ENCODE data around the gene MRGPRF. TPM values are rescaled to one million over a fixed set of nuclear protein-coding genes. Genes with fewer than 3 reads are reported as not detected.

MRGPRF gene
- total RNA-seq, 2 donors from 2014 or later = 3.7 to 4.7 TPM

GRCh38 chr11:68997124-68997994 lies 15.7 kb downstream of the MRGPRF start:
- Mint-ChIP-seq H3K4me1 (no peaks in the 10 kb centered on the region), H3K27me3 (ENCODE audit: insufficient read depth) (peaks cover 10% of the 10 kb centered on the region), H3K4me3 (no peak overlapping the region), H3K36me3 (ENCODE audit: low read depth) (no peaks in the 10 kb centered on the region), H3K9me3 (no peaks in the 10 kb centered on the region), H3K27ac (no peak overlapping the region)
- Histone ChIP-seq H3K9me3 (ENCODE audit: control insufficient read depth, low read length) (no peaks in the 10 kb centered on the region), H3K36me3 (ENCODE audit: control insufficient read depth, insufficient read depth, low read length) (no peaks in the 10 kb centered on the region), H3K4me1 (ENCODE audit: control insufficient read depth, insufficient read depth, low read length) (no peaks in the 10 kb centered on the region), H3K27ac (ENCODE audit: low read depth, low read length) (no peak overlapping the region), H3K27me3 (ENCODE audit: control insufficient read depth, insufficient read depth, low read length, poor library complexity, severe bottlenecking) (peaks cover 15% of the 10 kb centered on the region), H3K4me3 (ENCODE audit: low read length) (no peak overlapping the region), H3K9ac (ENCODE audit: extremely low read depth, low read length, poor library complexity, severe bottlenecking) (no peak overlapping the region)
- peak; percentile 38 for DNase-seq
- TF ChIP-seq CTCF (conservative IDR thresholded peaks at IDR 0.05) = no peak
- 87 to 88% methylated on average over 17 to 19 of the region's 19 CpGs for WGBS, 2 experiments (ENCODE audit: insufficient coverage in 1 of 2, insufficient read length in 1 of 2)

GRCh38 chr11:68996376-68997123 lies 16.5 kb downstream of the MRGPRF start:
- H3K4me1 Mint-ChIP-seq = no peaks in the 10 kb centered on the region
- no peaks in the 10 kb centered on the region for H3K36me3 Mint-ChIP-seq (ENCODE audit: low read depth)
- H3K27ac Mint-ChIP-seq = no peak overlapping the region
- no peaks in the 10 kb centered on the region for H3K36me3 ChIP-seq (ENCODE audit: control insufficient read depth, insufficient read depth, low read length)
- H3K27me3 Mint-ChIP-seq (ENCODE audit: insufficient read depth) = peaks cover 16% of the 10 kb centered on the region
- no peaks in the 10 kb centered on the region for H3K9me3 ChIP-seq (ENCODE audit: control insufficient read depth, low read length)
- WGBS, 2 experiments (ENCODE audit: insufficient coverage in 1 of 2, insufficient read length in 1 of 2) = 93 to 95% methylated on average over 15 to 24 of the region's 24 CpGs
- no peaks in the 10 kb centered on the region for H3K4me1 ChIP-seq (ENCODE audit: control insufficient read depth, insufficient read depth, low read length)
- no peak for TF ChIP-seq CTCF (conservative IDR thresholded peaks at IDR 0.05)
- H3K4me3 ChIP-seq (ENCODE audit: low read length) = no peak overlapping the region
- peaks cover 20% of the 10 kb centered on the region for H3K27me3 ChIP-seq (ENCODE audit: control insufficient read depth, insufficient read depth, low read length, poor library complexity, severe bottlenecking)
- no peaks in the 10 kb centered on the region for H3K9me3 Mint-ChIP-seq
- DNase-seq = peak; percentile 34
- H3K9ac ChIP-seq (ENCODE audit: extremely low read depth, low read length, poor library complexity, severe bottlenecking) = no peak overlapping the region
- no peak overlapping the region for H3K27ac ChIP-seq (ENCODE audit: low read depth, low read length)
- no peak overlapping the region for H3K4me3 Mint-ChIP-seq

- Histone ChIP-seq H3K27me3 (ENCODE audit: control insufficient read depth, insufficient read depth, low read length, poor library complexity, severe bottlenecking) (peaks cover 20% of the 10 kb centered on the region), H3K9ac (ENCODE audit: extremely low read depth, low read length, poor library complexity, severe bottlenecking) (no peak overlapping the region), H3K9me3 (ENCODE audit: control insufficient read depth, low read length) (no peaks in the 10 kb centered on the region), H3K4me1 (ENCODE audit: control insufficient read depth, insufficient read depth, low read length) (no peaks in the 10 kb centered on the region), H3K27ac (ENCODE audit: low read depth, low read length) (no peak overlapping the region), H3K4me3 (ENCODE audit: low read length) (no peak overlapping the region), H3K36me3 (ENCODE audit: control insufficient read depth, insufficient read depth, low read length) (no peaks in the 10 kb centered on the region)
- no peaks in the 10 kb centered on the region for H3K9me3 Mint-ChIP-seq
- H3K27me3 Mint-ChIP-seq (ENCODE audit: insufficient read depth) = peaks cover 16% of the 10 kb centered on the region
- no peak overlapping the region for H3K27ac Mint-ChIP-seq
- no peak overlapping the region for H3K4me3 Mint-ChIP-seq
- DNase-seq = no peak
- no peaks in the 10 kb centered on the region for H3K4me1 Mint-ChIP-seq
- no peaks in the 10 kb centered on the region for H3K36me3 Mint-ChIP-seq (ENCODE audit: low read depth)
- no peak for TF ChIP-seq CTCF (conservative IDR thresholded peaks at IDR 0.05)
- 87% methylated on average over 4 of the region's 6 CpGs; no CpG with 5 or more reads in 1 of the 2 experiments for WGBS, 2 experiments (ENCODE audit: insufficient coverage in 1 of 2, insufficient read length in 1 of 2)
Measured at GRCh38 chr11:68994894-68995285, 18.2 kb downstream of the MRGPRF start.

All from endodermal cell (in vitro differentiated cells).